Bronchial epithelial cell (primary cell): ENCODE results near the gene ITPKB. TPM values are rescaled to one million over a fixed set of nuclear protein-coding genes. Genes with fewer than 3 reads are reported as not detected.
"Not testable (repeated sequence)": the region's sequence is repeated elsewhere in the genome, so short reads cannot be mapped to it uniquely, and the experiment has no call there.

Source experiments
- DNase-seq: peaks from one replicate; pipeline ENCODE4 v3.0.0-alpha.2; 2010; ENCODE audit warnings: low read depth
- FAIRE-seq: peaks from 2 replicates; lab custom pipeline; 2011; peaks lifted over from hg19 to GRCh38; lab: Jason Lieb, UNC
- H3K27me3 ChIP-seq: 2 replicates; pipeline ENCODE4 v1.5.1; 2011; ENCODE audit warnings: low read length; ENCODE audit not compliant: control insufficient read depth, insufficient read depth
- H3K36me3 ChIP-seq: 2 replicates; pipeline ENCODE4 v1.5.1; 2011; ENCODE audit warnings: low read length; ENCODE audit not compliant: control insufficient read depth, insufficient read depth
- H3K4me3 ChIP-seq: 2 replicates; pipeline ENCODE4 v1.5.1; 2011; ENCODE audit warnings: mild to moderate bottlenecking, low read depth, low read length, control low read depth
- total RNA-seq: library from RNA; depleted of rRNA; stranded (reverse); fragments of >200 nt; gene quantifications from 2 replicates; pipeline ENCODE4 v1.2.1, GENCODE V29; 2014
- TF ChIP-seq, protein P1 (sequence below): IDR thresholded peaks from 2 replicates; pipeline ENCODE4 v1.5.1; 2011; ENCODE audit warnings: mild to moderate bottlenecking, moderate library complexity, low read length, control low read depth, inconsistent platforms; ENCODE audit not compliant: insufficient read depth, severe bottlenecking

The ITPKB gene
- total RNA-seq, 1 donor from 2014 or later, result 1.3 TPM

DNA sequence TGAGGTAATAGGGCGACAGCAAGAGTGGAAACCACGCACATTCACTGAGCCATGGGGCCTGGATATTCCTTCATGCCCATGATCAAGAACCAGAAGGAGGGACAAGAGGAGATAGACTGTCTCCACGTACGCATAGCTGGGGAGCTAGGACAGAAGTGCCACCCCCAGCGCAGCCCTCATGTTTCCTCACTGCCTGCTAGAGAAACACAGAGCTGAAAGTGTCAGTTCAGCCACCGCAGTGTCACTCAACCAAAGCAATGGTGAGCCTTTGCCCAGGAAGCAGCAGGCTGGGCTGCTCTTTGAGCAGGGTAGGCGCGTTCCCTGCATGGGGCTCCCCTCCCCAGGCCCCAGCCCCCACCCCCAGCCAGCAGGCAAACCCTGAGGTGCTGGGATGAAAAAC lies 122.0 kb downstream of the ITPKB start:
- Histone ChIP-seq H3K27me3 (no peaks in the 10 kb centered on the region), H3K36me3 (no peaks in the 10 kb centered on the region), H3K4me3 (no peak overlapping the region)
- no peak for DNase-seq
- TF ChIP-seq, protein P1, sequence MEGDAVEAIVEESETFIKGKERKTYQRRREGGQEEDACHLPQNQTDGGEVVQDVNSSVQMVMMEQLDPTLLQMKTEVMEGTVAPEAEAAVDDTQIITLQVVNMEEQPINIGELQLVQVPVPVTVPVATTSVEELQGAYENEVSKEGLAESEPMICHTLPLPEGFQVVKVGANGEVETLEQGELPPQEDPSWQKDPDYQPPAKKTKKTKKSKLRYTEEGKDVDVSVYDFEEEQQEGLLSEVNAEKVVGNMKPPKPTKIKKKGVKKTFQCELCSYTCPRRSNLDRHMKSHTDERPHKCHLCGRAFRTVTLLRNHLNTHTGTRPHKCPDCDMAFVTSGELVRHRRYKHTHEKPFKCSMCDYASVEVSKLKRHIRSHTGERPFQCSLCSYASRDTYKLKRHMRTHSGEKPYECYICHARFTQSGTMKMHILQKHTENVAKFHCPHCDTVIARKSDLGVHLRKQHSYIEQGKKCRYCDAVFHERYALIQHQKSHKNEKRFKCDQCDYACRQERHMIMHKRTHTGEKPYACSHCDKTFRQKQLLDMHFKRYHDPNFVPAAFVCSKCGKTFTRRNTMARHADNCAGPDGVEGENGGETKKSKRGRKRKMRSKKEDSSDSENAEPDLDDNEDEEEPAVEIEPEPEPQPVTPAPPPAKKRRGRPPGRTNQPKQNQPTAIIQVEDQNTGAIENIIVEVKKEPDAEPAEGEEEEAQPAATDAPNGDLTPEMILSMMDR, result no peak
- FAIRE-seq, result no peak

DNA sequence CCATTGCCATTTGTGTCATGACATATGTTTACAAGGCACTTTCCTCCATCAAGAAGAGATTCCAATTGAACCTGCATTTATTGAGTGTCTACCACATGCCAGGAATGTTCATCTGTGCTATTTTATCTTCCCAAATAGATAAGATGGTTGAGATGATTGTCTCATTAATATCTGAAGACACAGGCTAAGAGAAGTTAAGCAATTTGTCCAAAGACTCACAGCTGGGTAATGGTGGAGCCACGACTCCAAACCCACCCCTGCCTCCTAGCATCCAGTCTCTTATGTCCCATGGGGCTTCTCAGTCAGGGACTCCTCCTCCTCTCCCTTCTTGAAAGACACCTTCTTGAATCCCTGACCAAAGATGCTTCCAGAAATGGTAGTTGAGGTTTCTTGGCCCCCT lies 122.4 kb downstream of the ITPKB start:
- H3K27me3 ChIP-seq, result no peaks in the 10 kb centered on the region
- no peak overlapping the region for H3K4me3 ChIP-seq
- TF ChIP-seq, protein P1, result no peak
- FAIRE-seq (no peak), DNase-seq (no peak)
- H3K36me3 ChIP-seq, result no peaks in the 10 kb centered on the region

DNA sequence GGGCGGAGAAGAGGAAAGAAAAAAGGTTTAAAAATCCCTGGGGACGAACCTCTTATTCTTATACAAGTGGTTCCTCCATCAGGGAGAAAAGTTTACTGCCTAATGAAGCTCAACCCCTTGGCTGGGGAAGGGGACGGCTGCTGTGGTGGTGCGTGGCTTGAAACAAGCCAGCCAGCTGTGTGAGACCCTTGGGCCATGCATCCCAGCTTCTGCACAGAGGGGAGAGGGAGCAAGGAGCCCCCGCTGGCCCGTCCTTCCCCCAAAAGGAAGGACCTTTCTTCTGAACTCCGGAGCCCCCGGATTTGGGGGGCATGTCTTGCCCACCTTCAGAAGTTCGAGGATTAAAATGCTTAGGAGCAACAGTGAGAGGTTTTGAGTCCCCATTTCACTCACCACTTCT lies 123.2 kb downstream of the ITPKB start:
- DNase-seq (no peak), FAIRE-seq (no peak)
- no peaks in the 10 kb centered on the region for H3K36me3 ChIP-seq
- no peak overlapping the region for H3K4me3 ChIP-seq
- no peaks in the 10 kb centered on the region for H3K27me3 ChIP-seq
- TF ChIP-seq, protein P1, result no peak

DNA sequence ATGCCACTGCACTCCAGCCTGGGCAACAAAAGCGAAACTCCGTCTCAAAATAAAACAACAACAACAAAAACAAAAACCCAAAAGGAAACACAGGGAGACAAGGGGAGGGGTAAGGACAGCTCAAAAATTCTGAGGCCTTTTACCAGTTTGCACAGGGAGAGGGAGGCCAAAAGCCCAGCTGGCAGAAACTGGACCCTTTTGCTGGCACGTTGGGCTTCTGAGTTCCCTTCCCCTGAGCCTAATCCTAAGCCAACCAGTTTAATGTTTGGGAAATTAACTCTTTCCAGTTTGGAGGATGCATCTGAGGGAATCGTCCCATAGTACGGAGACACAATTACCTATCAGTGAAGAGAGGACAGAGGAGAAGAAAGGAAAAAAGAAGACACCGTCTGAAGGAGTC lies 127.1 kb downstream of the ITPKB start:
- not testable (repeated sequence) for FAIRE-seq, DNase-seq

DNA sequence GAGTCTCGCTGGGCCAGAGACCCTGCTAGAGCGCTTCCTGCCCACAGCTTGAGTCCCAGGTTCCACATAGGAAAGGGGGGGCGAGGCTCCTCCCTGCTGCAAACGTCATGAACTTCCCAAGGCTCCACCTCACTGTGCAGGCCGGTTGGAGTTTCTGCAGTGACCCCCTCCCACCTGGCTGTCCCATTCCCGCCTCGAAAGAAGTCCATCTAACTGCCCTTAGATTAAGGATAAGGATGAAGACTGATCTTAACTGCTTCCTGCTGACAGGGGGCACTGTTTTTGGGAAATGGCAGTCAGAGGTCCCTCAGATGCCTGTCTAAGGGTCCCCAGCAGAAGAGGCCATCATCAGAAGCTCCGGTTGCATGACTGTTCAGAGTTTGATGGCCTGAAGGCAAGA lies 127.8 kb downstream of the ITPKB start:
- H3K36me3 ChIP-seq, result no peaks in the 10 kb centered on the region
- TF ChIP-seq, protein P1, result no peak
- H3K4me3 ChIP-seq, result no peak overlapping the region
- FAIRE-seq (no peak), DNase-seq (no peak)
- H3K27me3 ChIP-seq, result peaks cover 3% of the 10 kb centered on the region

More for the DNA sequence above, 127.1 kb downstream of the ITPKB start:
- not testable (repeated sequence) for H3K36me3 ChIP-seq, H3K27me3 ChIP-seq, H3K4me3 ChIP-seq

DNA sequence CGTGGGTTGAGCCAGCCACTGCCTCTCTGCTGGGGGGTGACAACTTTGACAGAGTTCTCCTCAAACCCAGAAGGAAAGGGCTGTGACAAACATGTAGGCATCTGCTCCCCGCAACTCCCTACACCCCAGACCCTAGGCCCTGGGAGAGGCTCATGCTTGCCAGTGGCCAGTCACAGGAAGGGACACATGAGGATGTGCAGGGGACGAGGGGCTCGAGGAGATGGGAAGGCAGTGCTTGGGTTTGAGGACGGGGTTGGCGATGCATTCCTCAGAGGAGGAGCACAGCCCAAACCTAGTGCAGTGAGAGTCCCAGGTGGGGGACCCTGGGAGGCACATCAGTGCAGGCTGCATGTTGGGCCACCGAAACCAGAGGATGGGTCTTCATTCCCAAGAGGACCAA lies 128.4 kb downstream of the ITPKB start:
- H3K4me3 ChIP-seq, result no peak overlapping the region
- TF ChIP-seq, protein P1, result no peak
- H3K36me3 ChIP-seq, result no peaks in the 10 kb centered on the region
- DNase-seq (no peak), FAIRE-seq (no peak)
- peaks cover 3% of the 10 kb centered on the region for H3K27me3 ChIP-seq
